MG63 (cell line): Measurements from ENCODE around the gene OTP. TPM values are rescaled to one million over a fixed set of nuclear protein-coding genes. Genes with fewer than 3 reads are reported as not detected.
"Not testable (repeated sequence)": the region's sequence is repeated elsewhere in the genome, so short reads cannot be mapped to it uniquely, and the experiment has no call there.

Source experiments
- DNase-seq: peaks from one replicate; pipeline ENCODE4 v3.0.0-alpha.2; 2020
- H3K27me3 ChIP-seq: fragments of 250-450 bp; sonication (Bioruptor Pico); 2 replicates; pipeline ENCODE4 v1.5.1; 2020; ENCODE audit warnings: mild to moderate bottlenecking, moderate library complexity
- H3K36me3 ChIP-seq: fragments of 250-450 bp; sonication (Bioruptor Pico); 2 replicates; pipeline ENCODE4 v1.5.1; 2020; ENCODE audit warnings: mild to moderate bottlenecking, moderate library complexity
- H3K4me3 ChIP-seq: fragments of 250-450 bp; sonication (Bioruptor Pico); 2 replicates; pipeline ENCODE4 v1.5.1; 2020; ENCODE audit warnings: mild to moderate bottlenecking, moderate library complexity
- H3K9me3 ChIP-seq: fragments of 250-450 bp; sonication (Bioruptor Pico); 2 replicates; pipeline ENCODE4 v1.5.1; 2020; ENCODE audit warnings: mild to moderate bottlenecking, moderate library complexity
- total RNA-seq: library from RNA; depleted of rRNA; stranded (reverse); fragments of >200 nt; shearing (Covaris generic); gene quantifications from 2 replicates; pipeline ENCODE4 v1.2.3, GENCODE V29; 2014; ENCODE audit warnings: low replicate concordance

Gene OTP
- total RNA-seq, 1 experiment from 2014 or later = not detected

- H3K9me3 ChIP-seq = no peaks in the 10 kb centered on the region
- H3K27me3 ChIP-seq = peaks cover 20% of the 10 kb centered on the region
- H3K36me3 ChIP-seq = no peaks in the 10 kb centered on the region
- peak overlapping the region; percentile 55 for H3K4me3 ChIP-seq
- peak; percentile 85 for DNase-seq
Observed at GRCh38 chr5:77630114-77630680, 8.3 kb downstream of the OTP start.

DNA sequence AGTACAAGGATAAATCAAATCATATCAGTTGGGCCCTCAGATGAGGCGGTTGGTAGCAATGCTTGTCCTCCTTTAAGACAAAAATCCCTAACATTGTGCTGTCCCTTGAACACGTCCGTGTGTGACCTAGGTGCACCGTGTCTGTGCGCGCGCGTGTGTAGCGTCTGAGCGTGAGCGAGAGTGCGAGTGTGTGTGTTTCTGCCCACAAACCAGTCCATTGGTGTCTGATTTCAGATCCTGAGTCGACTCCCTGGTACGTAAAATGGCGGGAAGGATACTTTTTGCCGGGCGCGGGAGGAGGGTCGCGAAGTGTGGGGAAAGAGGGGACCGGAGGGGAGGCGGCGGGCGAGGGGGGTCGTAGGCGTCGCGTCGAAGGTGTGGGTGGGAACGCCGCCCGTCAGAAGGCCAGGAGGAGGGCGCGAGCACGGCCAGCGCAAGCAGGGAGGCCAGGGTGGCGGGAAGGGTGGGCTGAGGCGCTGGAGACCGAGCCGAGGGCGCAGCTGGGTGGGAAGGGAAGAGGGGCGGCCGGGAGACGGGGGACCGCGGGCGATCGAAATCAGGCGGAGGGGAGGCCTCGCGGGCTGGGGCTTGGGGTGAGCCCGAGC, 8.9 kb downstream of the OTP start:
- Histone ChIP-seq H3K27me3 (peaks cover 20% of the 10 kb centered on the region), H3K36me3 (no peaks in the 10 kb centered on the region), H3K9me3 (no peaks in the 10 kb centered on the region), H3K4me3 (peak overlapping the region; percentile 55)
- no peak for DNase-seq

GRCh38 chr5:77628840-77629508, 9.5 kb downstream of the OTP start:
- peaks cover 17% of the 10 kb centered on the region for H3K27me3 ChIP-seq
- no peaks in the 10 kb centered on the region for H3K36me3 ChIP-seq
- no peak overlapping the region for H3K4me3 ChIP-seq
- H3K9me3 ChIP-seq = no peaks in the 10 kb centered on the region
- DNase-seq = no peak

GRCh38 chr5:77627869-77628674, 10.4 kb downstream of the OTP start:
- no peak overlapping the region for H3K4me3 ChIP-seq
- no peak for DNase-seq
- H3K9me3 ChIP-seq = no peaks in the 10 kb centered on the region
- no peaks in the 10 kb centered on the region for H3K36me3 ChIP-seq
- peaks cover 16% of the 10 kb centered on the region for H3K27me3 ChIP-seq

- no peaks in the 10 kb centered on the region for H3K9me3 ChIP-seq
- DNase-seq = no peak
- H3K36me3 ChIP-seq = no peaks in the 10 kb centered on the region
- peaks cover 21% of the 10 kb centered on the region for H3K27me3 ChIP-seq
- H3K4me3 ChIP-seq = no peak overlapping the region
Observed at GRCh38 chr5:77623203-77623740, 15.2 kb downstream of the OTP start.

GRCh38 chr5:77621440-77621839, 17.1 kb downstream of the OTP start:
- no peak for DNase-seq
- no peak overlapping the region for H3K4me3 ChIP-seq
- H3K36me3 ChIP-seq = no peaks in the 10 kb centered on the region
- peaks cover 21% of the 10 kb centered on the region for H3K27me3 ChIP-seq
- H3K9me3 ChIP-seq = no peaks in the 10 kb centered on the region

- H3K36me3 ChIP-seq = no peaks in the 10 kb centered on the region
- H3K27me3 ChIP-seq = peaks cover 21% of the 10 kb centered on the region
- H3K4me3 ChIP-seq = no peak overlapping the region
- no peaks in the 10 kb centered on the region for H3K9me3 ChIP-seq
- no peak for DNase-seq
Observed at GRCh38 chr5:77620405-77620804, 18.1 kb downstream of the OTP start.

- no peak for DNase-seq
Observed at GRCh38 chr5:77616920-77617319, 21.6 kb downstream of the OTP start.

GRCh38 chr5:77608927-77609326, 29.6 kb downstream of the OTP start:
- H3K36me3 ChIP-seq, H3K4me3 ChIP-seq, H3K27me3 ChIP-seq, H3K9me3 ChIP-seq, DNase-seq: not testable (repeated sequence)

More at GRCh38 chr5:77616920-77617319, 21.6 kb downstream of the OTP start:
- Histone ChIP-seq H3K9me3 (no peaks in the 10 kb centered on the region), H3K27me3 (peaks cover 5% of the 10 kb centered on the region; the same call in 1 of the 2 replicates), H3K4me3 (no peak overlapping the region), H3K36me3 (no peaks in the 10 kb centered on the region)

DNA sequence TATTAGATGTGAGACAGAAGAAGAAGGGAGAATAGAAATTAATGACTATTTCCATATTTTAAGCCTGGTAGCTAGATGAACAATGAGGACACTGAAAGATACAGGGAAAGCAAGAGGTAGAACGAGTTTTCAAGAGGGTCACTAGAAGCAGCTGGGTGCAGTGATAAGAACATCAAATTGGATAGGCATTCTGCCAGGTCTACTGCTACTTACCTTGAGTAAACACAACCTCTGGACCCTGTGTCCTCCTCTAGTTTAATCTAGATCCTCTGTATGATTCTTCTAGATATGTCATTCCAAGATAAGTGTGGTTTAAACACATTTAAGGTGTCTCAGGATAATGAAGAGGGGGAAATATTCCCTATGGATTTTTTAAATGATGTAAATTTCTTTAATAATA, 31.2 kb downstream of the OTP start:
- H3K9me3 ChIP-seq = no peaks in the 10 kb centered on the region
- H3K27me3 ChIP-seq = peaks cover 5% of the 10 kb centered on the region; the same call in 1 of the 2 replicates
- no peak overlapping the region for H3K4me3 ChIP-seq
- no peaks in the 10 kb centered on the region for H3K36me3 ChIP-seq
- DNase-seq = no peak

GRCh38 chr5:77606279-77606678, 32.2 kb downstream of the OTP start:
- Histone ChIP-seq H3K4me3 (no peak overlapping the region), H3K36me3 (no peaks in the 10 kb centered on the region), H3K27me3 (peaks cover 5% of the 10 kb centered on the region; the same call in 1 of the 2 replicates), H3K9me3 (no peaks in the 10 kb centered on the region)
- DNase-seq = no peak

GRCh38 chr5:77599679-77600078, 38.8 kb downstream of the OTP start:
- no peaks in the 10 kb centered on the region for H3K9me3 ChIP-seq
- no peaks in the 10 kb centered on the region for H3K36me3 ChIP-seq
- H3K27me3 ChIP-seq = peaks cover 8% of the 10 kb centered on the region
- no peak overlapping the region for H3K4me3 ChIP-seq
- DNase-seq = no peak

DNA sequence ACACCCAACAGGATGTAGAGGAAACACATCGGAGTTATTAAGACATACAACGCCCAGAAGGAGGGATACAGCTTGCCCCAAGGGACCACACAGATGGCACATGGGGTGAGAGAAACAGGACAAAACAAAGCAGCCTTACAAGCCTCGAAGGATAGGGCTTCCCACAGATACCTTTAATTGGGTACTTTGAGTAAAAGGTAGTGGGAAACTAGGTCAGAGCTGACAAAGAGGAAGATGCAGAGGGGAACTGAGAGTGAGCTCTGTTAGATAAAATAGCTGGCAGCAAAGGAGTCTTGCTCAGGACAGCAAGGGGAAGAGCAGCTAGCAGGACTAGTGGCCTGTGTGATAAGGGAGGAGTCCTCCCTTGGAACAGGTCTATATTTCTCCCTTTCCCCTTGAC, 48.2 kb downstream of the OTP start:
- no peak for DNase-seq
- Histone ChIP-seq H3K36me3 (no peaks in the 10 kb centered on the region), H3K4me3 (no peak overlapping the region), H3K9me3 (no peaks in the 10 kb centered on the region), H3K27me3 (peaks cover 15% of the 10 kb centered on the region)

DNA sequence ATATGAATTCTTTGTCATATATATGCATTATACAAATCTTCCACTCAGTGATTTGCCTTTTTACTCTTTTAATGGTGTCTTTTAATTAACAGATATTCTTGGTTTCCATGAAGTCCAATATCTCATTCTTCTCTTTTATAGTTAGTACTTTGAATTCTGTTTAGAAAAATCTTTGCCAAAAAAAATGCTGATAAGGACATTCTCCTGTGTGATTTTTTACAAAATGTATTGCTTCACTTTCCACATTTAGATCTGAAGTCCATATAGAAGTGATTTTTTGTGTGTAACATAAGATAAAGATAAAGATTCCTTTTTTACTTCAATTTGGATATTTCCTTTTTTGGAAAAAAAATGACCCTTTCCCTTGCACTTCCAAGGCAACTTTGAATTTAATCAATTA, 50.3 kb downstream of the OTP start:
- no peak for DNase-seq
- Histone ChIP-seq H3K36me3 (no peaks in the 10 kb centered on the region), H3K27me3 (peaks cover 15% of the 10 kb centered on the region; the same call in 1 of the 2 replicates), H3K4me3 (no peak overlapping the region), H3K9me3 (no peaks in the 10 kb centered on the region)

GRCh38 chr5:77586101-77586500, 52.4 kb downstream of the OTP start:
- DNase-seq = no peak

GRCh38 chr5:77582143-77582542, 56.4 kb downstream of the OTP start:
- DNase-seq, H3K27me3 ChIP-seq, H3K36me3 ChIP-seq, H3K4me3 ChIP-seq, H3K9me3 ChIP-seq: not testable (repeated sequence)

More at GRCh38 chr5:77586101-77586500, 52.4 kb downstream of the OTP start:
- Histone ChIP-seq H3K36me3 (no peaks in the 10 kb centered on the region), H3K27me3 (peaks cover 13% of the 10 kb centered on the region; the same call in 1 of the 2 replicates), H3K4me3 (no peak overlapping the region), H3K9me3 (no peaks in the 10 kb centered on the region)
